ENCODE measurements around the gene LMO2. TPM values are rescaled to one million over a fixed set of nuclear protein-coding genes. Genes with fewer than 3 reads are reported as not detected.

Gene LMO2
- total RNA-seq, 2 donors from 2014 or later = 7.3 to 8.0 TPM

DNA sequence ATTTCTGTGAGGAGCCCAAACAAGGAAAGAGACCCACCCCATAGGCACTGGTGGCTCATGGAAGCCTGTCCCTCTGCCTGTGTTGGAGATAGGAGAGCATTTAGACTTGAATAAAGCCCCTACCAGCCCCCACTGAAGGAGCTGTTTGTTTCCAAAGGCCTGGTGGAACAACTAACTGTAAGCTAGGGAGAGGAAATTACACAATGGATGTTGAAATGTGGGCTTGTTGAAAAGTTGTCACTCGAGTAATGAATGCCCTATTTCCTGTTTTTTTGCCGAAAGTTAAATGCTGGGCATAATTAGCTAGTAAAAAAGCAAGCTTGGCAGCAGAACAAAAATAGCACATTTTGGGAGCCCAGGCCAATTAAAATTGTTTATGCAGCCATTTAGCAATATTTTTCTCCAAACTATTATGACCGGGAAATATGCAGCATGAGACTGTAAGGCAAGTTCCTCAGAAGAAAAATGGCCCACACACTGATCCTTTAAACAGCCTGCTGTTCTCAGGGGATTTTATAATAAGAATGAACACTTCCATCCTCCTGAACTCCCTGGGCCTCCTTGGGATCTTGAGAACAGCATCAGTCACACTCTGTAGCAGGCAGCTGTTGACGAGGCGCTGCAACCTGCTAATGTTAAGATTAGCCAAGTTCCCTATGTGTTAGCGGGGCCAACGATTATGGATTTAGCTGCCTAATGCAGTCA, 38.6 kb upstream of the LMO2 start:
- DNase-seq (peak in 2 of 4 donors; percentile 13 to 35), ATAC-seq (peak; percentile 70)
- Histone ChIP-seq H3K4me1 (peaks cover 3% of the 10 kb centered on the region), H3K27ac (peak overlapping the region in 2 of 4 donors; percentile 53 to 75), H3K4me3 (no peak overlapping the region), H3K9me3 (peaks cover 0 to 6% (median 0%) of the 10 kb centered on the region in 3 donors), H3K36me3 (replicated peaks in 1 of 2; ENCODE audit: insufficient read depth in 1 of 2, low read depth in 2 of 2) (no peaks in the 10 kb centered on the region), H3K27me3 (no peaks in the 10 kb centered on the region)
- intact Hi-C loops (cut with DNase I) = no loop called here
- TF ChIP-seq, protein P1, sequence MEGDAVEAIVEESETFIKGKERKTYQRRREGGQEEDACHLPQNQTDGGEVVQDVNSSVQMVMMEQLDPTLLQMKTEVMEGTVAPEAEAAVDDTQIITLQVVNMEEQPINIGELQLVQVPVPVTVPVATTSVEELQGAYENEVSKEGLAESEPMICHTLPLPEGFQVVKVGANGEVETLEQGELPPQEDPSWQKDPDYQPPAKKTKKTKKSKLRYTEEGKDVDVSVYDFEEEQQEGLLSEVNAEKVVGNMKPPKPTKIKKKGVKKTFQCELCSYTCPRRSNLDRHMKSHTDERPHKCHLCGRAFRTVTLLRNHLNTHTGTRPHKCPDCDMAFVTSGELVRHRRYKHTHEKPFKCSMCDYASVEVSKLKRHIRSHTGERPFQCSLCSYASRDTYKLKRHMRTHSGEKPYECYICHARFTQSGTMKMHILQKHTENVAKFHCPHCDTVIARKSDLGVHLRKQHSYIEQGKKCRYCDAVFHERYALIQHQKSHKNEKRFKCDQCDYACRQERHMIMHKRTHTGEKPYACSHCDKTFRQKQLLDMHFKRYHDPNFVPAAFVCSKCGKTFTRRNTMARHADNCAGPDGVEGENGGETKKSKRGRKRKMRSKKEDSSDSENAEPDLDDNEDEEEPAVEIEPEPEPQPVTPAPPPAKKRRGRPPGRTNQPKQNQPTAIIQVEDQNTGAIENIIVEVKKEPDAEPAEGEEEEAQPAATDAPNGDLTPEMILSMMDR (IDR thresholded peaks at IDR 0.05) = no peak
- TF ChIP-seq POLR2A (IDR thresholded peaks at IDR 0.05) = no peak
- WGBS, 2 donors = 29 to 41% methylated on average over 7 of the region's 7 CpGs

DNA sequence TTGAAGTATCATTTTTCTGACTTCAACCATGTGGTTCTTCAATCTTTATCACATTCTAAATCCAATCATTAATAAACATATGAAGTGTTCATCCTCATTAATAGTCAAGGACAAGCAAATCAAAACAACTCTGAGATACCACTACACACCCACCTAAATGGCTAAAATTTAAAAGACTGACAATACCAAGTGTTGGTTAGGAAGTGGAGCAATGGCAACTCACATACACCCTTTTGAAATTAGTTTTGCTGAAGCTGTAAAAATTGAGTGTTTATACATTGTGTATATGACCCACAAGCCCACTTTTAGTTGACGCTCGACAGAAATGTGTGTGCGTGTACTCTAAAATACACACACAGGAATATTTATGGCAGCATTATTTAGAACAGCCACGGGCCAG, 36.7 kb upstream of the LMO2 start:
- Histone ChIP-seq H3K36me3 (replicated peaks in 1 of 2; ENCODE audit: insufficient read depth in 1 of 2, low read depth in 2 of 2) (no peaks in the 10 kb centered on the region), H3K9me3 (peaks cover 0 to 6% (median 0%) of the 10 kb centered on the region in 3 donors), H3K27ac (no peak overlapping the region), H3K27me3 (no peaks in the 10 kb centered on the region), H3K4me1 (peaks cover 3% of the 10 kb centered on the region), H3K4me3 (no peak overlapping the region)
- no peak for ATAC-seq
- WGBS, 2 donors = 82 to 90% methylated on average over 4 of the region's 4 CpGs
- intact Hi-C loops (cut with DNase I) = no loop called here
- DNase-seq = no peak
- TF ChIP-seq, protein P1 (IDR thresholded peaks at IDR 0.05) = no peak
- TF ChIP-seq POLR2A (IDR thresholded peaks at IDR 0.05) = no peak

DNA sequence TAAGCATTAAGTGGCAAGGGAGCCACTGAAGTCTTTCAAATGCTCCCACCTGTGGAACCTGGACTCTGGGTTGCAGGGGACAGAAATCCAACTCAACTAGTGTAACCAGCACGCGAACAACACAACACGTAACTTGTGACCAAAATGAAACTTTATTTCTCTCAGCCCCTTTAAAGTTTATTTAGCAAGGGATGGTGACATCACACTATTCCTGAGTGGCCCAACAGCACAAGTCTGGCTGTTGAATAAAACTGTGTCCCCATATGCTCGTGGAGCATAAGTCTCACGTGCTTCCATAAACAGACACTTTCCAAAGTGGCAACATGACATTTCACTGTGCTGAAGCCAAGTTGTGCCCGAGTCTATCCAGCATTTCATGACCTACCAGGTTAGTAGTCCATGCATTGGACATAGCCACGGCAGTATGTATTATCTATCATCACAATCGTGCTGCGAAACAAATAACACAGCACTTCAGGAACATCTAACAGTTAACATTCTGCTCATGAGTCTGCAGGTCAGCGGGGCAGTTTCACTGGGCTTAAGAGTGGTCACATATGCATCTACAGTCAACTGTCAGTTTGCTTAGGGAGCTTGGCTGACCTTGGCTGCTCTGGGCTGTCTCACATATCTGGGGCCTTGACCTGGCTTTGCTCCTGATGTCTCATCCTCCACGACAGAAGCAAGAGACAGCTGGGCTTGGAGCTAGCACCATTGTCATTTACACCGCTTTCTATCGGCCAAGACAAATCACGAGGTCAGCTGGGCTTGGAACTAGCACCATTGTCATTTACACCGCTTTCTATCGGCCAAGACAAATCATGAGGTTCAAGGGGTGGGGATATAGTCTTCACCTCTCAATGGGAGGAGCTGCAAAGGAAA, 35.0 kb upstream of the LMO2 start:
- intact Hi-C loops (cut with DNase I) = no loop called here
- 76 to 78% methylated on average over 16 of the region's 16 CpGs for WGBS, 2 donors
- DNase-seq (no peak), ATAC-seq (no peak)
- Histone ChIP-seq H3K36me3 (replicated peaks in 1 of 2; ENCODE audit: insufficient read depth in 1 of 2, low read depth in 2 of 2) (no peaks in the 10 kb centered on the region), H3K27me3 (no peaks in the 10 kb centered on the region), H3K4me3 (no peak overlapping the region), H3K27ac (no peak overlapping the region), H3K9me3 (peaks cover 0 to 6% (median 0%) of the 10 kb centered on the region in 3 donors), H3K4me1 (peaks cover 3% of the 10 kb centered on the region)
- TF ChIP-seq, protein P1 (IDR thresholded peaks at IDR 0.05) = no peak

DNA sequence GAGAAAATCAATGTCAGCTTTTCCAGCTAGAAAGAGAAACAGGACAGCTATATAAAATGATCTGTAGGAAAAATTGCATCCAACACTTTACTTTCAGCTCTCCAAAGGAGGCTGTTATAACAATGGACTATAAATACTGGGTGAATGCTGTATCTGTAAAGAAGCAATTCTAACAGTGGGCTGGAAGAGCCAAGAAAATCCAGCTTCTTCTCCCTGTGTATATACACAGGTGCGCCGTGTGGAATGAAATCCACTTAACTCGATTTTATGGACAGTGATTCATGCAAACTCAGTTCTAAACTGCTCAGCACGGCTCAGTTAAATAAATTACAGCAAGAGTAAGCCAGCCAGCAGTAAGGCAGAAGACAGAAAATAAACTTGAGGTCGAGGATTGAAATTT, 32.5 kb upstream of the LMO2 start:
- 62 to 68% methylated on average over 5 of the region's 5 CpGs for WGBS, 2 donors
- ATAC-seq (no peak), DNase-seq (no peak)
- Histone ChIP-seq H3K27ac (no peak overlapping the region), H3K36me3 (replicated peaks in 1 of 2; ENCODE audit: insufficient read depth in 1 of 2, low read depth in 2 of 2) (no peaks in the 10 kb centered on the region), H3K9me3 (no peaks in the 10 kb centered on the region), H3K4me1 (no peaks in the 10 kb centered on the region), H3K4me3 (no peak overlapping the region), H3K27me3 (no peaks in the 10 kb centered on the region)
- TF ChIP-seq, protein P1 (IDR thresholded peaks at IDR 0.05) = no peak
- no peak for TF ChIP-seq POLR2A (IDR thresholded peaks at IDR 0.05)
- intact Hi-C loops (cut with DNase I) = no loop called here
